ENCODE data around the gene BARX2. TPM values are rescaled to one million over a fixed set of nuclear protein-coding genes. Genes with fewer than 3 reads are reported as not detected.

BARX2 gene
- total RNA-seq, 4 donors from 2014 or later, result 1.00 to 9.2 (median 6.3) TPM

- Histone ChIP-seq H3K27me3 (no peaks in the 10 kb centered on the region), H3K4me1 (no peaks in the 10 kb centered on the region), H3K4me3 (no peak overlapping the region), H3K27ac (no peak overlapping the region), H3K9me3 (no peaks in the 10 kb centered on the region), H3K36me3 (no peaks in the 10 kb centered on the region)
- TF ChIP-seq, protein P1, sequence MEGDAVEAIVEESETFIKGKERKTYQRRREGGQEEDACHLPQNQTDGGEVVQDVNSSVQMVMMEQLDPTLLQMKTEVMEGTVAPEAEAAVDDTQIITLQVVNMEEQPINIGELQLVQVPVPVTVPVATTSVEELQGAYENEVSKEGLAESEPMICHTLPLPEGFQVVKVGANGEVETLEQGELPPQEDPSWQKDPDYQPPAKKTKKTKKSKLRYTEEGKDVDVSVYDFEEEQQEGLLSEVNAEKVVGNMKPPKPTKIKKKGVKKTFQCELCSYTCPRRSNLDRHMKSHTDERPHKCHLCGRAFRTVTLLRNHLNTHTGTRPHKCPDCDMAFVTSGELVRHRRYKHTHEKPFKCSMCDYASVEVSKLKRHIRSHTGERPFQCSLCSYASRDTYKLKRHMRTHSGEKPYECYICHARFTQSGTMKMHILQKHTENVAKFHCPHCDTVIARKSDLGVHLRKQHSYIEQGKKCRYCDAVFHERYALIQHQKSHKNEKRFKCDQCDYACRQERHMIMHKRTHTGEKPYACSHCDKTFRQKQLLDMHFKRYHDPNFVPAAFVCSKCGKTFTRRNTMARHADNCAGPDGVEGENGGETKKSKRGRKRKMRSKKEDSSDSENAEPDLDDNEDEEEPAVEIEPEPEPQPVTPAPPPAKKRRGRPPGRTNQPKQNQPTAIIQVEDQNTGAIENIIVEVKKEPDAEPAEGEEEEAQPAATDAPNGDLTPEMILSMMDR (IDR thresholded peaks at IDR 0.05), result no peak
- TF ChIP-seq EP300 (IDR thresholded peaks at IDR 0.05; ENCODE audit: low read depth) (no peak), POLR2AphosphoS5 (IDR thresholded peaks at IDR 0.05) (no peak), POLR2A (IDR thresholded peaks at IDR 0.05) (no peak)
- in situ Hi-C loops (cut with MboI; ENCODE audit: low pct_ligation_motif_present in 1 of 4, low pct_unique_long_range_greater_than_20kb in 1 of 4, low sequenced_read_pairs in 3 of 4) (no loop called here), intact Hi-C loops (cut with DNase I; ENCODE audit: low total_unique reads) (loop anchor here (5.0 kb wide), 1 partner anchor 960 kb away; no protein-coding TSS in a partner anchor)
- 89 to 90% methylated on average over 3 of the region's 3 CpGs for WGBS, 2 donors (ENCODE audit: low coverage in 1 of 2)
- DNase-seq, result no peak
These were observed 26.8 kb downstream of the BARX2 start for GRCh38 chr11:129402206-129403171.

GRCh38 chr11:129404731-129405130 lies 29.1 kb downstream of the BARX2 start:
- Histone ChIP-seq H3K27ac (no peak overlapping the region), H3K9me3 (no peaks in the 10 kb centered on the region), H3K36me3 (no peaks in the 10 kb centered on the region), H3K4me3 (no peak overlapping the region), H3K4me1 (no peaks in the 10 kb centered on the region), H3K27me3 (no peaks in the 10 kb centered on the region)
- in situ Hi-C loops (cut with MboI; ENCODE audit: low pct_ligation_motif_present in 1 of 4, low pct_unique_long_range_greater_than_20kb in 1 of 4, low sequenced_read_pairs in 3 of 4) (no loop called here), intact Hi-C loops (cut with DNase I; ENCODE audit: low total_unique reads) (loop anchor here (5.0 kb wide), 1 partner anchor 958 kb away; no protein-coding TSS in a partner anchor)
- TF ChIP-seq POLR2A (IDR thresholded peaks at IDR 0.05), result no peak
- TF ChIP-seq, protein P1 (IDR thresholded peaks at IDR 0.05), result no peak
- TF ChIP-seq EP300 (IDR thresholded peaks at IDR 0.05; ENCODE audit: low read depth), result no peak
- no peak for TF ChIP-seq POLR2AphosphoS5 (IDR thresholded peaks at IDR 0.05)
- 71 to 80% methylated on average over 1 to 4 of the region's 4 CpGs for WGBS, 2 donors (ENCODE audit: low coverage in 1 of 2)
- no peak for DNase-seq

GRCh38 chr11:129408865-129409444 lies 33.3 kb downstream of the BARX2 start:
- H3K36me3 ChIP-seq, result no peaks in the 10 kb centered on the region
- TF ChIP-seq EP300 (IDR thresholded peaks at IDR 0.05; ENCODE audit: low read depth) (no peak), POLR2A (IDR thresholded peaks at IDR 0.05) (no peak), POLR2AphosphoS5 (IDR thresholded peaks at IDR 0.05) (no peak)
- TF ChIP-seq, protein P1 (IDR thresholded peaks at IDR 0.05), result no peak
- intact Hi-C loops (cut with DNase I; ENCODE audit: low total_unique reads) (no loop called here), in situ Hi-C loops (cut with MboI; ENCODE audit: low pct_ligation_motif_present in 1 of 4, low pct_unique_long_range_greater_than_20kb in 1 of 4, low sequenced_read_pairs in 3 of 4) (no loop called here)
- no peaks in the 10 kb centered on the region for H3K27me3 ChIP-seq
- DNase-seq, result no peak
- no peak overlapping the region for H3K27ac ChIP-seq
- no peak overlapping the region for H3K4me3 ChIP-seq
- WGBS, 2 donors (ENCODE audit: low coverage in 1 of 2), result 76 to 80% methylated on average over 4 to 5 of the region's 5 CpGs
- H3K4me1 ChIP-seq, result peaks cover 0 to 13% (median 5%) of the 10 kb centered on the region in 4 donors
- no peaks in the 10 kb centered on the region for H3K9me3 ChIP-seq

DNA sequence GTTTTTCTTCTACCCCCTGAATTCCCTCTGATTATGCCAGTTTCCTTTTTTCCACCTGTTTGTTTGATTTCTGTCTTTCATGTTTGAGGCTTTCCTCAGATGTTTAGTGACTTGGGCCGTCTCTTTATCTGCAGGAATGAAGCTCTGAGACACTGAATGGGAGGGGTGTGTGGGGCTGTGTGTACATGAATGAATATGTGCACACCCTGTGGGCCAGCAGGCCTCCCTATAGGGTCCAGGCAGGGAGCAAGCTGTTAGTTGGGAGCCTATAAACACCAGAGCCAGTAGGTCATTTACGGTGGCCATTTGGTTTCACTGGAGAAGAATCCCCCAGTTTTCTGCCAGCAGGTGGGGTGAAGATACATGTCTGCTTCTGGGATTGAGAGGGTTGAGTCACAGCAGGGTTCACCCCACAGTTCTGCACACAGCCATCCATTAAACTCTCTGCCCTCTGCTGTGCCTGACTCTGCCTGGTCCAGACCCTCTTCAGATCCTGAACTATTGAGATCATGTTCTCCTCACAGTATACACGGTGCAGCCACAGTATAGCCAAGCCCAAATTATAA lies 34.8 kb downstream of the BARX2 start:
- TF ChIP-seq EP300 (IDR thresholded peaks at IDR 0.05; ENCODE audit: low read depth), result no peak
- TF ChIP-seq, protein P1 (IDR thresholded peaks at IDR 0.05), result no peak
- TF ChIP-seq POLR2A (IDR thresholded peaks at IDR 0.05), result no peak
- TF ChIP-seq POLR2AphosphoS5 (IDR thresholded peaks at IDR 0.05), result no peak
- in situ Hi-C loops (cut with MboI; ENCODE audit: low pct_ligation_motif_present in 1 of 4, low pct_unique_long_range_greater_than_20kb in 1 of 4, low sequenced_read_pairs in 3 of 4), result no loop called here
- no peak for DNase-seq
- no peak overlapping the region for H3K27ac ChIP-seq
- WGBS, 2 donors (ENCODE audit: low coverage in 1 of 2), result 65% methylated on average over 3 of the region's 3 CpGs; no CpG with 5 or more reads in 1 of the 2 donors
- no peaks in the 10 kb centered on the region for H3K27me3 ChIP-seq
- no peak overlapping the region for H3K4me3 ChIP-seq
- intact Hi-C loops (cut with DNase I; ENCODE audit: low total_unique reads), result no loop called here
- no peaks in the 10 kb centered on the region for H3K36me3 ChIP-seq
- H3K4me1 ChIP-seq, result peaks cover 0 to 26% (median 11%) of the 10 kb centered on the region in 4 donors
- no peaks in the 10 kb centered on the region for H3K9me3 ChIP-seq
